Activated T-cell treated with anti-CD3 and anti-CD28 coated beads, Interleukin-2, amount 50 U/mL, for 72 hours (primary cell): ENCODE data around the gene CCDC183. TPM values are rescaled to one million over a fixed set of nuclear protein-coding genes. Genes with fewer than 3 reads are reported as not detected.

Source experiments
- ATAC-seq, 2 donors: fragments of 150-1000 bp; cut with Tn5 transposase; replicated peaks in 1 of 2; 2 replicates each; pipeline ENCODE4 v1.10.0; 2021; ENCODE audit warnings: moderate library complexity in 2 of 2, mild to moderate bottlenecking in 1 of 2
- DNase-seq, 2 donors: peaks; one replicate each; pipeline ENCODE4 v3.0.0; 2021 to 2022; ENCODE audit warnings: mixed read lengths in 1 of 2
- H3K27ac Mint-ChIP-seq: one replicate; pipeline ENCODE4 v1.8.0; 2022; ENCODE audit warnings: mild to moderate bottlenecking, moderate library complexity, mixed read lengths
- H3K27me3 Mint-ChIP-seq: one replicate; pipeline ENCODE4 v1.8.0; 2022; ENCODE audit warnings: low read depth, mixed read lengths
- H3K36me3 Mint-ChIP-seq, 2 donors: one replicate each; pipeline ENCODE4 v1.8.0; 2022; ENCODE audit warnings: mixed read lengths in 2 of 2, mild to moderate bottlenecking in 1 of 2; ENCODE audit not compliant: insufficient read depth in 2 of 2
- H3K4me1 Mint-ChIP-seq: one replicate; pipeline ENCODE4 v1.8.0; 2022; ENCODE audit warnings: low read depth, mixed read lengths
- H3K4me3 Mint-ChIP-seq, 2 donors: one replicate each; pipeline ENCODE4 v1.8.0; 2022; ENCODE audit warnings: mild to moderate bottlenecking in 2 of 2, mixed read lengths in 2 of 2, moderate library complexity in 2 of 2
- H3K9me3 Mint-ChIP-seq, 2 donors: one replicate each; pipeline ENCODE4 v1.8.0; 2022; ENCODE audit warnings: mixed read lengths in 2 of 2
- total RNA-seq, 2 donors: library from RNA; stranded (reverse); gene quantifications; one replicate each; pipeline ENCODE4 v1.2.3, GENCODE V29; 2022

CCDC183 gene
- total RNA-seq, 2 donors from 2014 or later: 0.46 to 0.72 TPM

DNA sequence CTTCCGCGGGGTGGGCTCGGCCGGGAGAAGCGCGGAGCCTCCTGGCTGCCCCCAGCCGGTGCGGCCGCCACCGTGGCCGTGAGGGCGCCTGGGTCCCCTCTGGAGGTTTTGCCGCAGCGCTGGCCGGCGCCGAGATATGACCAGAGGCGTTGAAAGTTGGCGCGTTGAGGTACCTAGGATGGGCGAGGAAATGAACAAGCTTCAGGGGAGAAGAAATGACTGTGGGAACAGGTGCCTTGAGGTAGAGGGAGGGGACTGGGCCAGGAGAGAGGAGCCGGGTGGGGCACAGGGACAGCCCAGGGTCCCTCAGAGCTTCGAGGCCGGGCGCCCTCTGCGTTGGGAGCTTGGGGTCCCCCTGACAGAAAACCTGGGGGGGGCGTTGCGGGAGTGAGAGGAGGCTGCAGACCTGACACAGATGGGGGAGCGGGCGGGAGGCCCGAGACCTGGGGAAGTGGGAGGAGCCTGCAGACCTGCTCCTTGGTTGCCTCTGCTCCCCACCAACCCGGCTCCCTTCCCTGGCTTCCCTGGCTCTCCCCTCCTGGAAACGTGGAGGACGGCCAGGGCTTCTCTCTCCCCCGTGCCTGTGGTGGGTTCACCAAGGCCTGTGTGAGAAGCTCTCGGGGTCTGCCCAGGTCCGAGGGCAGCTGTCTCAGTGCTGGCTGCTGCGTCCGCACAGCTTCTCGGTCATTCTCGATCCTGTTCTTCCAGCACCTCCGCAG is 25.8 kb downstream of the CCDC183 start:
- Mint-ChIP-seq H3K4me3 (no peak overlapping the region), H3K4me1 (peaks cover 9% of the 10 kb centered on the region), H3K27ac (no peak overlapping the region), H3K9me3 (no peaks in the 10 kb centered on the region), H3K27me3 (no peaks in the 10 kb centered on the region), H3K36me3 (peaks cover 2 to 7% of the 10 kb centered on the region in 2 donors)
- no peak for ATAC-seq
- no peak for DNase-seq

GRCh38 chr9:136823136-136824046 is 27.3 kb downstream of the CCDC183 start:
- no peaks in the 10 kb centered on the region for H3K27me3 Mint-ChIP-seq
- H3K36me3 Mint-ChIP-seq: peaks cover 2 to 5% of the 10 kb centered on the region in 2 donors
- no peaks in the 10 kb centered on the region for H3K9me3 Mint-ChIP-seq
- ATAC-seq: no peak
- DNase-seq: no peak
- H3K4me3 Mint-ChIP-seq: no peak overlapping the region
- peaks cover 9% of the 10 kb centered on the region for H3K4me1 Mint-ChIP-seq
- no peak overlapping the region for H3K27ac Mint-ChIP-seq

GRCh38 chr9:136824496-136825225 is 28.5 kb downstream of the CCDC183 start:
- H3K4me1 Mint-ChIP-seq: peaks cover 9% of the 10 kb centered on the region
- no peak overlapping the region for H3K4me3 Mint-ChIP-seq
- peaks cover 0 to 5% of the 10 kb centered on the region in 2 donors for H3K36me3 Mint-ChIP-seq
- no peak for ATAC-seq
- no peaks in the 10 kb centered on the region for H3K27me3 Mint-ChIP-seq
- H3K27ac Mint-ChIP-seq: no peak overlapping the region
- DNase-seq: no peak
- no peaks in the 10 kb centered on the region for H3K9me3 Mint-ChIP-seq

DNA sequence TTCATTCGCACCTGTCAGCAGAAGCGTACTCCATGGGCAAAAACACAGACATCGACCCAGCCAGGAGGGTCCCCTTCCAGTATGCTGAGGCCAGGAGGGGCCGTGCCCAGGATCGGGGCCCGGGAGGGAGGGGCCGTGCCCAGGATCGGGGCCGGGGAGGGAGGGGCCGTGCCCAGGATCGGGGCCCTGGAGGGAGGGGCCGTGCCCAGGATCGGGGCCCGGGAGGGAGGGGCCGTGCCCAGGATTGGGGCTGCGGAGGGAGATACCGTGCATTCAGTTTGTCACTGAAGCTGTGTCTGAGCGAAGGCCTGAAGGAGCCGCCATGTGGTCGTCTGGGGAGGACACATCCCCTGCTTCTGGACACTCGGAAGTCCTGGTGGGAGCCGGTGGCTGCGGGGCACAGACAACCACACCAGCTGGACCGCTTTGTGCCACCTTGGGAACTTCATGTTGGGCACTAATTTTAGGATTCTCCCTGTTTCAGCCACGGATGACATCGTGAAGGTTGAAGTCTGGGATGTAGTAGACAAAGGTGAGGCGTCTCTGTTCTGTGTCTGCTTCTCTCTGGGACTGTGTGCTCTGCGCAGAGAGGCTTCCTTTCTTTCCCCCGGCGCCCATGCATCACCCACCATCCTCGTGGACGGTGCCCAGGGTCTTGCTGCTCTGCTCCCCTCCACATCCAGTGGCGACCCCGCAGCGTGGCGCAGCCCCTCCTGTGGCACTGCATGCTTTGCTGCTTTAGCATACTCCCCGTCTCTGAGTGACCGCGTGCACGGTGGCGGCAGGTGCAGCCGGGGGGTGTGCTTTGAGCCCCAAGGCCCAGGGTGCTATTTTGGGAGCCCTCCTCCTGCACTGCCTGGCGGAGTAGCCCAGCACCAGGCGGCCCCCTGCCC is 29.4 kb downstream of the CCDC183 start:
- ATAC-seq: no peak
- H3K9me3 Mint-ChIP-seq: no peaks in the 10 kb centered on the region
- H3K36me3 Mint-ChIP-seq: peaks cover 0 to 5% of the 10 kb centered on the region in 2 donors
- H3K4me3 Mint-ChIP-seq: no peak overlapping the region
- no peak for DNase-seq
- H3K27ac Mint-ChIP-seq: no peak overlapping the region
- H3K27me3 Mint-ChIP-seq: no peaks in the 10 kb centered on the region
- H3K4me1 Mint-ChIP-seq: peaks cover 7% of the 10 kb centered on the region

DNA sequence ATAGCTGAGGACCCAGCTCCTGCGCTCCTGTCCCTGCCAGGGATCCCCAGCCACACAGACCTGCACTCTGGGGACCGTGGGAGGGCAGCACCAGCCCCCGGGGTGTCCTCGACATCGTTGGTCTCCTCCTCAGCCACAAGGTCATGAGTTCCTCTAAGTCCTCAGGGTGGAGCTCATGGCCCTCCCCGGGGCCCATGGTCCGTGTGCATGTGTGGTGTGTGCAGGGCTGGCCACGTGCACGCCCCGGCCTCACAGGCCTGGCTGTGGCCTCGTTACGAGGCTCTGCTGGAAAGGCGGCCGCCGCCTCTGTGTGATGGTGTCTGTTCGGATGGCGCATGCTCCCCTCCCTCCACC is 30.0 kb downstream of the CCDC183 start:
- Mint-ChIP-seq H3K4me3 (no peak overlapping the region), H3K27ac (no peak overlapping the region), H3K36me3 (peaks cover 0 to 5% of the 10 kb centered on the region in 2 donors), H3K27me3 (no peaks in the 10 kb centered on the region), H3K4me1 (peaks cover under 1% of the 10 kb centered on the region), H3K9me3 (no peaks in the 10 kb centered on the region)
- no peak for DNase-seq
- ATAC-seq: no peak

- H3K4me1 Mint-ChIP-seq: no peaks in the 10 kb centered on the region
- H3K27me3 Mint-ChIP-seq: no peaks in the 10 kb centered on the region
- H3K4me3 Mint-ChIP-seq: no peak overlapping the region
- no peak overlapping the region for H3K27ac Mint-ChIP-seq
- peaks cover 0 to 5% of the 10 kb centered on the region in 2 donors for H3K36me3 Mint-ChIP-seq
- H3K9me3 Mint-ChIP-seq: no peaks in the 10 kb centered on the region
- ATAC-seq (peak in 1 of 2 donors; percentile 15), DNase-seq (no peak)
These were observed 30.8 kb downstream of the CCDC183 start for GRCh38 chr9:136826703-136827582.

GRCh38 chr9:136827794-136828473 is 31.8 kb downstream of the CCDC183 start:
- H3K9me3 Mint-ChIP-seq: no peaks in the 10 kb centered on the region
- H3K4me3 Mint-ChIP-seq: no peak overlapping the region
- ATAC-seq (no peak), DNase-seq (no peak)
- H3K4me1 Mint-ChIP-seq: no peaks in the 10 kb centered on the region
- H3K36me3 Mint-ChIP-seq: peaks cover 0 to 8% of the 10 kb centered on the region in 2 donors
- no peak overlapping the region for H3K27ac Mint-ChIP-seq
- H3K27me3 Mint-ChIP-seq: no peaks in the 10 kb centered on the region

GRCh38 chr9:136828474-136829140 is 32.5 kb downstream of the CCDC183 start:
- peaks cover 0 to 6% of the 10 kb centered on the region in 2 donors for H3K36me3 Mint-ChIP-seq
- H3K4me1 Mint-ChIP-seq: no peaks in the 10 kb centered on the region
- no peak for DNase-seq
- no peak overlapping the region for H3K4me3 Mint-ChIP-seq
- H3K9me3 Mint-ChIP-seq: no peaks in the 10 kb centered on the region
- no peak for ATAC-seq
- no peak overlapping the region for H3K27ac Mint-ChIP-seq
- H3K27me3 Mint-ChIP-seq: no peaks in the 10 kb centered on the region

GRCh38 chr9:136829412-136829811 is 33.3 kb downstream of the CCDC183 start:
- no peak for ATAC-seq
- DNase-seq: no peak
- Mint-ChIP-seq H3K36me3 (peaks cover 0 to 6% of the 10 kb centered on the region in 2 donors), H3K27ac (no peak overlapping the region), H3K4me1 (no peaks in the 10 kb centered on the region), H3K9me3 (no peaks in the 10 kb centered on the region), H3K27me3 (no peaks in the 10 kb centered on the region), H3K4me3 (no peak overlapping the region)

- no peaks in the 10 kb centered on the region for H3K4me1 Mint-ChIP-seq
- no peak for DNase-seq
- no peak for ATAC-seq
- H3K9me3 Mint-ChIP-seq: no peaks in the 10 kb centered on the region
- H3K36me3 Mint-ChIP-seq: peaks cover 0 to 7% of the 10 kb centered on the region in 2 donors
- no peak overlapping the region for H3K4me3 Mint-ChIP-seq
- no peak overlapping the region for H3K27ac Mint-ChIP-seq
- no peaks in the 10 kb centered on the region for H3K27me3 Mint-ChIP-seq
These were observed 34.1 kb downstream of the CCDC183 start for GRCh38 chr9:136829981-136830885.
